Measurements from ENCODE around the gene UBE2V1. TPM values are rescaled to one million over a fixed set of nuclear protein-coding genes. Genes with fewer than 3 reads are reported as not detected.
A peak's percentile ranks its signal among the peaks of the same experiment; 100 is the strongest.

The UBE2V1 gene
- total and polyA plus RNA-seq, 2 of the 13 experiments (the other 11 are each of a cell fraction or from before 2014, with no cell fraction given): 81.3 to 132 TPM

- TF ChIP-seq ZNF839 (CRISPR knock-in tag; IDR thresholded peaks at IDR 0.05; ENCODE audit: borderline replicate concordance) (no peak), USF2 (IDR thresholded peaks at IDR 0.05; ENCODE audit: low read depth, low read length) (no peak; the same call in 1 of the 2 replicates), USF2 (CRISPR knock-in tag; IDR thresholded peaks at IDR 0.05; ENCODE audit: borderline replicate concordance) (no peak), ZBTB38 (CRISPR knock-in tag; IDR thresholded peaks at IDR 0.05) (peak; percentile 65; the same call in 1 of the 2 replicates), ZFP36L1 (CRISPR knock-in tag; IDR thresholded peaks at IDR 0.05) (no peak), MEF2D (CRISPR knock-in tag; IDR thresholded peaks at IDR 0.05) (no peak), NPAS2 (CRISPR knock-in tag; IDR thresholded peaks at IDR 0.05; ENCODE audit: borderline replicate concordance) (no peak), ZNF790 (CRISPR knock-in tag; IDR thresholded peaks at IDR 0.05; ENCODE audit: borderline replicate concordance) (no peak), ZNF749 (CRISPR knock-in tag; IDR thresholded peaks at IDR 0.05; ENCODE audit: borderline replicate concordance) (no peak), CEBPG (CRISPR knock-in tag; IDR thresholded peaks at IDR 0.05) (no peak), HOXA3 (CRISPR knock-in tag; IDR thresholded peaks at IDR 0.05) (0 out of 2 replicates have a peak, but pooled peaks have one; percentile 19), ISX (CRISPR knock-in tag; conservative IDR thresholded peaks at IDR 0.05) (0 out of 2 replicates have a peak, but pooled peaks have one; percentile 46), ZNF564 (CRISPR knock-in tag; IDR thresholded peaks at IDR 0.05) (no peak), HCFC1 (IDR thresholded peaks at IDR 0.05; ENCODE audit: low read depth, low read length) (no peak), ZNF33B (CRISPR knock-in tag; IDR thresholded peaks at IDR 0.05) (0 out of 2 replicates have a peak, but pooled peaks have one; percentile 85), ZNF766 (CRISPR knock-in tag; IDR thresholded peaks at IDR 0.05; ENCODE audit: borderline replicate concordance) (0 out of 2 replicates have a peak, but pooled peaks have one; percentile 35), U2AF2 (IDR thresholded peaks at IDR 0.05; ENCODE audit: low read depth, low read length) (no peak), NCOR1 (IDR thresholded peaks at IDR 0.05; ENCODE audit: borderline replicate concordance, low read length) (no peak), ZNF510 (CRISPR knock-in tag; IDR thresholded peaks at IDR 0.05; ENCODE audit: low read depth) (no peak), TBL1XR1 (IDR thresholded peaks at IDR 0.05; ENCODE audit: borderline replicate concordance, low read length, partially characterized antibody) (no peak), TFDP1 (CRISPR knock-in tag; IDR thresholded peaks at IDR 0.05; ENCODE audit: borderline replicate concordance) (no peak), ZNF496 (CRISPR knock-in tag; IDR thresholded peaks at IDR 0.05; ENCODE audit: insufficient replicate concordance) (no peak), TEF (CRISPR knock-in tag; IDR thresholded peaks at IDR 0.05) (no peak), MAFG (CRISPR knock-in tag; IDR thresholded peaks at IDR 0.05) (no peak), ZNF850 (CRISPR knock-in tag; conservative IDR thresholded peaks at IDR 0.05) (no peak), ZFP82 (CRISPR knock-in tag; IDR thresholded peaks at IDR 0.05; ENCODE audit: borderline replicate concordance) (no peak), SP4 (CRISPR knock-in tag; IDR thresholded peaks at IDR 0.05) (no peak; the same call in 1 of the 2 replicates)
Measured at GRCh38 chr20:50116368-50116999, 3.5 kb upstream of the UBE2V1 start (continued).
